Uterus (tissue), 4 donors: Measurements from ENCODE around the gene PTEN. TPM values are rescaled to one million over a fixed set of nuclear protein-coding genes. Genes with fewer than 3 reads are reported as not detected.
"Not testable (repeated sequence)": the region's sequence is repeated elsewhere in the genome, so short reads cannot be mapped to it uniquely, and the experiment has no call there.

Experiments used
- DNase-seq, 2 donors: peaks; one replicate each; pipeline ENCODE4 v3.0.0-alpha.2; 2019 to 2020
- H3K27ac ChIP-seq, 2 donors: fragments of 200-600 bp; sonication (generic); 1 replicate in 1 of 2; 2 replicates in 1 of 2; pipeline ENCODE4 v1.5.1; 2016 to 2018
- H3K27me3 ChIP-seq, 2 donors: fragments of 200-600 bp; sonication (generic); one replicate each; pipeline ENCODE4 v1.5.1; 2018 to 2019; ENCODE audit warnings: control low read depth in 1 of 2
- H3K36me3 ChIP-seq, 2 donors: fragments of 200-600 bp; sonication (generic); one replicate each; pipeline ENCODE4 v1.5.1; 2019; ENCODE audit warnings: control low read depth in 1 of 2
- H3K4me1 ChIP-seq, 2 donors: fragments of 200-600 bp; sonication (generic); one replicate each; pipeline ENCODE4 v1.5.1; 2018 to 2019; ENCODE audit warnings: control low read depth in 1 of 2
- H3K4me3 ChIP-seq, 2 donors: fragments of 200-600 bp; sonication (generic); 1 replicate in 1 of 2; 2 replicates in 1 of 2; pipeline ENCODE4 v1.5.1; 2018 to 2019; ENCODE audit warnings: mild to moderate bottlenecking in 1 of 2
- H3K9me3 ChIP-seq, 2 donors: fragments of 200-600 bp; sonication (generic); one replicate each; pipeline ENCODE4 v1.5.1; 2019; ENCODE audit warnings: control low read depth in 1 of 2
- POLR2A ChIP-seq, 2 donors: fragments of 450-650 bp; IDR thresholded peaks; one replicate each; pipeline ENCODE4 v1.6.1; 2016; ENCODE audit warnings: antibody characterized with exemption in 2 of 2, mild to moderate bottlenecking in 1 of 2, moderate library complexity in 1 of 2
- intact Hi-C: fragments of 100-400 bp; cut with DNase I; formaldehyde crosslinking; loops from one replicate; pipeline ENCODE4 v1.15.1; 2023; ENCODE audit warnings: low total_unique reads
- total RNA-seq, 4 donors: library from RNA; depleted of rRNA in 3 of 4; stranded (reverse); fragments of >200 nt in 3 of 4; gene quantifications; one replicate each; pipeline versions ENCODE4 v1.1.0 to v1.2.4, GENCODE V29; 2014 to 2023
- TF ChIP-seq, protein P1 (sequence below), 4 experiments: fragments of 200-600 bp in 2 of 4; fragments of 450-650 bp in 2 of 4; sonication (generic) in 2 of 4; IDR thresholded peaks; one replicate each; pipeline ENCODE4 v1.5.1; 2016 to 2019; ENCODE audit warnings: antibody characterized with exemption in 4 of 4, mild to moderate bottlenecking in 2 of 4, moderate library complexity in 1 of 4
- donor health status: DM: yes; HTN: yes; CAD: no.

Gene PTEN
- total RNA-seq, 4 donors from 2014 or later = 40.0 to 317 (median 189) TPM

DNA sequence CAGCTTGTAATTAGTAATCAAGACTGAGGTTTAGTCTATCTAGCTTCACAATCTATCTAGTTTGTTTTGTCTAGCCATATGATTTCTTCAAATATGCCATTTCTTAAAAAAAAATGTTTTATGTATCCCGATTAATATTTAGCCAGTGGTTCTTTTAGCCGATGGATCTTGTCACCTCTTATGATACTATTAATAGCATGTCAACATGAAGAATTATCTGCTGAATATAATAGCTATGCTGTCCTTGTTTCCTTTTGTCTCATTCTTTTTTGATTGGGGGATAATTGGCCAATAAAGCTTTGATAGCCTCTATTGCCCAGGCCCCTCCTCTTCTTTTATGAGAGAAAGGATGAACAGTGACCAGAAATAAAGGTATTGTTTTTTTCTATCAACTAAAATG is 32.8 kb downstream of the PTEN start:
- H3K4me1 ChIP-seq = peaks cover 0 to 3% of the 10 kb centered on the region in 2 donors
- H3K36me3 ChIP-seq = no peaks in the 10 kb centered on the region
- DNase-seq = no peak
- H3K9me3 ChIP-seq = no peaks in the 10 kb centered on the region
- TF ChIP-seq, protein P1, sequence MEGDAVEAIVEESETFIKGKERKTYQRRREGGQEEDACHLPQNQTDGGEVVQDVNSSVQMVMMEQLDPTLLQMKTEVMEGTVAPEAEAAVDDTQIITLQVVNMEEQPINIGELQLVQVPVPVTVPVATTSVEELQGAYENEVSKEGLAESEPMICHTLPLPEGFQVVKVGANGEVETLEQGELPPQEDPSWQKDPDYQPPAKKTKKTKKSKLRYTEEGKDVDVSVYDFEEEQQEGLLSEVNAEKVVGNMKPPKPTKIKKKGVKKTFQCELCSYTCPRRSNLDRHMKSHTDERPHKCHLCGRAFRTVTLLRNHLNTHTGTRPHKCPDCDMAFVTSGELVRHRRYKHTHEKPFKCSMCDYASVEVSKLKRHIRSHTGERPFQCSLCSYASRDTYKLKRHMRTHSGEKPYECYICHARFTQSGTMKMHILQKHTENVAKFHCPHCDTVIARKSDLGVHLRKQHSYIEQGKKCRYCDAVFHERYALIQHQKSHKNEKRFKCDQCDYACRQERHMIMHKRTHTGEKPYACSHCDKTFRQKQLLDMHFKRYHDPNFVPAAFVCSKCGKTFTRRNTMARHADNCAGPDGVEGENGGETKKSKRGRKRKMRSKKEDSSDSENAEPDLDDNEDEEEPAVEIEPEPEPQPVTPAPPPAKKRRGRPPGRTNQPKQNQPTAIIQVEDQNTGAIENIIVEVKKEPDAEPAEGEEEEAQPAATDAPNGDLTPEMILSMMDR (IDR thresholded peaks at IDR 0.05) = no peak
- TF ChIP-seq POLR2A (IDR thresholded peaks at IDR 0.05) = no peak
- no peak overlapping the region for H3K4me3 ChIP-seq
- no peak overlapping the region for H3K27ac ChIP-seq
- intact Hi-C loops = no loop called here
- H3K27me3 ChIP-seq = no peaks in the 10 kb centered on the region

DNA sequence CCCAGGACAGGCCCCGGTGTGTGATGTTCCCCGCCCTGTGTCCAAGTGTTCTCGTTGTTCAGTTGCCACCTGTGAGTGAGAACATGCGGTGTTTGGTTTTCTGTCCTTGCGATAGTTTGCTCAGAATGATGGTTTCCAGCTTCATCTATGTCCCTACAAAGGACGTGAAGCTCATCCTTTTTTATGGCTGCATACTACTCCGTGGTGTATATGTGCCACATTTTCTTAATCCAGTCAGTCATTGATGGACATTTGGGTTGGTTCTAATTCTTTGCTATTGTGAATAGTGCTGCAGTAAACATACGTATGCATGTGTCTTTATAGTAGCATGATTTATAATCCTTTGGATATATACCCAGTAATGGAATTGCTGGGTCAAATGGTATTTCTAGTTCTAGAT is 34.5 kb downstream of the PTEN start:
- intact Hi-C loops = not testable (repeated sequence)

DNA sequence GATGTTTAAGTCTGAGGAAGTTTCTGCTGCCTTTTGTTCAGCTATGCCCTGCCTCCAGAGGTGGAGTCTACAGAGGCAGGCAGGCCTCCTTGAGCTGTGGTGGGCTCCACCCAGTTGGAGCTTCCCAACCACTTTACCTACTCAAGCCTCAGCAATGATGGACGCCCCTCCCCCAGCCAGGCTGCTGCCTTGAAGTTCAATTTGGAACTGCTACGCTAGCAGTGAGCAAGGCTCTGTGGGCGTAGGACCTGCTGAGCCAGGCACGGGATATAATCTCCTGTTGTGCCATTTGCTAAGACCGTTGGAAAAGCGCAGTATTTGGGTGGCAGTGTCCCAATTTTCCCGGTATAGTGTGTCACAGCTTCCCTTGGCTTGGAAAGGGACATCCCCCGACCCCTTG is 40.0 kb downstream of the PTEN start:
- DNase-seq, H3K4me1 ChIP-seq, H3K4me3 ChIP-seq, H3K9me3 ChIP-seq, H3K27me3 ChIP-seq, intact Hi-C loops, H3K36me3 ChIP-seq, H3K27ac ChIP-seq: not testable (repeated sequence)

More for the DNA sequence above, 34.5 kb downstream of the PTEN start:
- H3K27me3 ChIP-seq, H3K4me1 ChIP-seq, H3K9me3 ChIP-seq, DNase-seq, H3K27ac ChIP-seq, H3K36me3 ChIP-seq, H3K4me3 ChIP-seq: not testable (repeated sequence)

DNA sequence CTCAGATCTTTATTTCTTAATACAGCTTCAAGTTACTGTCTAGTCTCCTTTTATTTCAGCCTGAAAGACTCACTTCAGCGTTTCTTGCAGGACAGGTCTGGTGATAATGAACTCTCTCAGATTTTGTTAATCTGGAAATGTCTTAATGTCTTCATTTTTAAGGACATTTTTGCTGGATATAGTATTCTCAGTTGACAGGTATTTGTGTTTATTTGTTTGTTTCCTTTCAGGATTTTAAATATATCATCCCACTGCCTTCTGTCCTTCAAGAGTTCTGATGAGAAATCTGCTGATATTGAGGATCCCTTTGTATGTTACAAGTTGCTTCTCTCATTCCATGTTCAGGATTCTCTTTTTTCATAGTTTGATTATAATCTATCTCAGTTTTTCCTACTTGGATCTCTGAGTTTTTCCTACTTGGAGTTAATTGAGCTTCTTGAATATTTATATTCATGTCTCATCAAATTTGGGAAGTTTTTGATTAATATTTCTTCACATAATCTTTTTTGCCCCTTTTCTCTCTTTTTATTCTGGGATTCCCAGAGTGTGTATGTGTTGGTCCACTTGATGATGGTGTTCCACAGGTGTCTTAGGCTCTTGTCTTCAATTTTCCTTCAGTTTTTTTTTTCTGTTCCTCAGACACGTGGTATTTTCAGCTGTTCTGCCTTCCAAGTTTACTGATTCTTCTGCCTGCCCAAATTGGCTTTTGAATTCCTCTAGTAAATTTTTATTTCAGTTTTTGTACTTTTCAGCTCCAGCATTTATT is 49.9 kb downstream of the PTEN start:
- intact Hi-C loops = no loop called here

DNA sequence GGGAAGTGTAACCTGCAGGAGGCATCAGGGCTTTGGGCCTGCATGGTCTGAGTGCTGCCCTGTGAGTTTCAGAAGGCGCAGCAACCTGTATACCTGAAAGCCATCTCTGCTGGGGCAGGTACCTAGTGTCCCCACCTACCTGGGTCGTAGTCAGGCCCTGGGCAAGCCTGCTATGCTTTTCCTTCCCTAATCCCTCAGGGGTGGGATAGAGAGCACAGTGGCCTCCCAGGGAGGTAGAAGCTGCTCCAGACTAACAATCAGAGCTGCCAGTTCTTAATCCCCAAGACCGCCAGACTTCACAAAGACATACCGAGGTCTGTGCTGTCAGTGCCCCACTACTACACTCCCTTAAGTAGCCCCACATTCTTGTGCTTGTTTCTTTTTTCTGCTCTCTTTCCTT is 52.0 kb downstream of the PTEN start:
- no peaks in the 10 kb centered on the region for H3K36me3 ChIP-seq
- H3K27ac ChIP-seq = peak overlapping the region in 1 of 2 donors; percentile 16
- no peak for TF ChIP-seq POLR2A (IDR thresholded peaks at IDR 0.05)
- TF ChIP-seq, protein P1 (IDR thresholded peaks at IDR 0.05) = no peak
- no peaks in the 10 kb centered on the region for H3K27me3 ChIP-seq
- H3K4me1 ChIP-seq = peaks cover 4 to 6% of the 10 kb centered on the region in 2 donors
- intact Hi-C loops = no loop called here
- peaks cover 0 to 25% of the 10 kb centered on the region in 2 donors for H3K9me3 ChIP-seq
- no peak for DNase-seq
- no peak overlapping the region for H3K4me3 ChIP-seq

More for the DNA sequence above, 49.9 kb downstream of the PTEN start:
- Histone ChIP-seq H3K27me3 (no peaks in the 10 kb centered on the region), H3K4me1 (peaks cover 4 to 6% of the 10 kb centered on the region in 2 donors), H3K36me3 (no peaks in the 10 kb centered on the region), H3K27ac (no peak overlapping the region), H3K9me3 (peaks cover 0 to 25% of the 10 kb centered on the region in 2 donors), H3K4me3 (no peak overlapping the region)
- no peak for DNase-seq
- TF ChIP-seq POLR2A (IDR thresholded peaks at IDR 0.05) = no peak
- TF ChIP-seq, protein P1 (IDR thresholded peaks at IDR 0.05) = no peak

DNA sequence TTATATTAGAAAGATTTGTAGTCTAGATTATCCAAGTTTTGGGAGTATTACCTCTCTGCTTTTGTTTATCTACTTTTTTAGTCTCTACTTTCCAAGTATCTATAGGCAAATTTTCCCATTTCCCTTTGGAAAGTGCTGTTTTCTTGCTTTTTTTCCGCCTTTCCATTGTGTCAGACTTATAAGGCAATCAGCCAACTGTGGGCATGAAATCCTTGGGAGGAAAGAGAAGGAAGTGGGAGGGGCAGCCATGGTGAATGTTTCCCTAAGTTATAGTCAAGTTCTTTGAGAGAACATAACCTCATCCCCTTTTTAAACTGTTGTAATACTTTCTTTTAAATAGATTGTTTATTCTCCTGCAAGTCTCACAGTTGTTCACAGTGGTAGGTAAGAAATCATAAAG is 52.6 kb downstream of the PTEN start:
- Histone ChIP-seq H3K4me3 (no peak overlapping the region), H3K4me1 (peaks cover 4 to 6% of the 10 kb centered on the region in 2 donors), H3K36me3 (no peaks in the 10 kb centered on the region), H3K27me3 (no peaks in the 10 kb centered on the region), H3K9me3 (peaks cover 0 to 20% of the 10 kb centered on the region in 2 donors), H3K27ac (peak overlapping the region in 1 of 2 donors; percentile 16)
- intact Hi-C loops = no loop called here
- no peak for DNase-seq
- TF ChIP-seq POLR2A (IDR thresholded peaks at IDR 0.05) = no peak
- TF ChIP-seq, protein P1 (IDR thresholded peaks at IDR 0.05) = no peak
